ENCODE results near the gene TFB1M.
"Not testable (repeated sequence)": the region's sequence is repeated elsewhere in the genome, so short reads cannot be mapped to it uniquely, and the experiment has no call there.

Gene TFB1M

DNA sequence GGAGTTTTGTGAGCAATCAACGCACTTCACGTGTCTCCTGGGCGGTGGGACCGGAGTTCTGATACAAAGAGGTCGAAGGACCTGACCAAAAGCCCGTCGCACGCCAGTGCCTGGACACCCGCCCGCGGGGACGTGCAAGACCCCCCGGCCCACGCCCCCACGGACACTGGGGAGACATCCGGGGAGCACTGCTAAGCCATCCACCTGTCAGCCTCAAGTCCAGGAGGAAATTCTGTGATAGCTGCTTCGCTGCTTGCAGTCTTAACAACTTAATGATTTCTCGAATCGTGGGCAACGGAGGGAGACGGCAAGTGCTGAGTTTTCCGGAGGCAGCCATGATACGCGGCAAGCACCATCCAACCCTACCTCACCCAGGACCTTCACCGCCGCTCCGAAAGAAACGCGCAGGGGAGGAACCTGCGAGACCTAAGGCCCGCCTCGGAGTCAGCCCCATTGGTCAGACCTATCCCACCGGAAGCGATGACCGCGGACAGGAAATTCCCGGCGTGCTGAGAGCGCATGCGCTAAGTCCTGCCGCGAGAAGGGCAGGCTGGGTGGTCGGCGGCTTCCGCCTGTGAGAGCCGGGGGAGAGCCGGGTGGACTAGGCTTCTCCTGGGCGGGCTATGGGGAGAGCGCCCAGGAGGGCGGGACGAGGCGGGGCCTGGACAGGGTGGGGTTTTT lies at the start of gene TFB1M:
TFB1M (minus strand) TSS at position 393 of the 681 bp plus-strand sequence; CDS start at position 337, 56 bp downstream.
- FAIRE-seq = peak; percentile 94

DNA sequence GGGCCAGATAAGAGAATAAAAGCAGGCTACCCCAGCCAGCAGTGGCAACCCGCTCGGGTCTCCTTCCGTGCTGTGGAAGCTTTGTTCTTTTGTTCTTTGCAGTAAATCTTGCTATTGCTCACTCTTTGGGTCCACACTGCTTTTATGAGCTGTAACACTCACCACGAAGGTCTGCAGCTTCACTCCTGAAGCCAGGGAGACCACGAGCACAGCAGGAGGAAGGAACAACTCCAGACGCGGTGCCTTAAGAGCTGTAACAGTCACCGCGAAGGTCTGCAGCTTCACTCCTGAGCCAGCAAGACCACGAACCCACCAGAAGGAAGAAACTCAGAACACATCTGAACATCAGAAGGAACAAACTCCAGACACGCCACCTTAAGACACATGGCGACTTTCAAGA lies 49.7 kb upstream of the TFB1M start:
- not testable (repeated sequence) for FAIRE-seq

DNA sequence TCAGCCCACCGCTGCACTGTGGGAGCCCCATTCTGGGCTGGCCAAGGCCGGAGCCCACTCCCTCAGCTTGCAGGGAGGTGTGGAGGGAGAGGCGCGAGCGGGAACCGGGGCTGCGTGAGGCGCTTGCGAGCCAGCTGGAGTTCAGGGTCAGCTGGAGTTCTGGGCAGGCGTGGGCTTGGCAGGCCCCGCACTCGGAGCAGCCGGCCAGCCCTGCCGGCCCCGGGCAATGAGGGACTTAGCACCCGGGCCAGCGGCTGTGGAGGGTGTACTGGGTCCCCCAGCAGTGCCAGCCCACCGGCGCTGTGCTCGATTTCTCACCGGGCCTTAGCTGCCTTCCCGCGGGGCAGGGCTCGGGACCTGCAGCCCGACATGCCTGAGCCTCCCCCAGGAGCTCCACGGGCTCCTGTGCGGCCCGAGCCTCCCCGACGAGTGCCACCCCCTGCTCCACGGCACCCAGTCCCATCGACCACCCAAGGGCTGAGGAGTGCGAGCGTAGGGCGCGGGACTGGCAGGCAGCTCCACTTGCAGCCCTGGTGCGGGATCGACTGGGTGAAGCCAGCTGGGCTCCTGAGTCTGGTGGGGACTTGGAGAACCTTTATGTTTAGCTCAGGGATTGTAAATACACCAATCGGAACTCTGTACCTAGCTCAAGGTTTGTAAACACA lies 48.8 kb upstream of the TFB1M start:
- FAIRE-seq = not testable (repeated sequence)

DNA sequence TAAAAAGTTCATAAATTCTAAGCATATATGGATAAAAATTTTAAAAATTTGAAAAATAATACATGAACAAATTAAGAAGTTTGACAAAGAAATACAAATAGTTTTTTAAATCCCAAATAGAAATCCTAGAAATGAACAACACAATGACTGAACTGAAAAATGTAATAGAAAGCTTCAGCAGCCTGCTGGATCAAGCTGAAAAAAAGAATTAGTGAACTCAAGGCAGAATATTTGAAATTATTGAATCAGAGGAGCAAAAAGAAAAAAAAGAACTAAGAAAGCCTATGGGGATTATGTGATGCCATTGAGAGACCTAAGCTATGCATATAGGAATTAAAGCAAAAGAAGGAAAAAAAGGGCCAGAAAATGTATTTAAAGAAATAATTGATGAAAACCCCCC lies 39.9 kb upstream of the TFB1M start:
- no peak for FAIRE-seq

DNA sequence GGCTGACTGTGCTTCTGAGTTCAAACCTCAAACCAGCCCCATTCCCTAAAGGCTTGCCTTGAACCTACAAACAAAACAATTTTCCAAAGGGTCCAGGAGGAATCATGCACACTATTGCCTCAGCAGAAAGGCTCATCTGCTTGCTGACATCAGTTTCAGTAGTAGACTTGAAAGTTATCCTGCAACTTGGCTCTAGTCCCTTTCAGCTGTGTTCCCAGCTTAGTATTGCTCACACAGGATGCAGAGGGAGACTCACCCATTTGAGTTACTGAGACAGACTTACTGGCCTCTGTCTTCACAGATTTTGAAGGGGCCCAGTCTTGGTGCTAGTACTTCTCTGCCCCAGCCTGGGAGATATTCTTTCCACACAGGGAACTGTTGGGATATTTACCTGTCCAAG lies 38.5 kb upstream of the TFB1M start:
- FAIRE-seq = no peak

DNA sequence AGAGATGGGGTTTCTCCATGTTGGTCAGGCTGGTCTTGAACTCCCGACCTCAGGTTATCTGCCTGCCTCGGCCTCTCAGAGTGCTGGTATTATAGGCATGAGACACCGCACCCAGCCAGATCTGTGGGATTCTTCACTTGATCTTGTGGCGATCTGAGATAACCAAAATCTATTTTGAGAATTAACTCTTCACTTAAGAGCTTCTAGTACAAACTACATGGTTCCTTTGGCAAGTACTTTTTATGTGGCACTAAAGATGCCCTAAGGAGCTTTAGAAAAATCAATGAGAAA lies 37.8 kb upstream of the TFB1M start:
- FAIRE-seq = no peak

DNA sequence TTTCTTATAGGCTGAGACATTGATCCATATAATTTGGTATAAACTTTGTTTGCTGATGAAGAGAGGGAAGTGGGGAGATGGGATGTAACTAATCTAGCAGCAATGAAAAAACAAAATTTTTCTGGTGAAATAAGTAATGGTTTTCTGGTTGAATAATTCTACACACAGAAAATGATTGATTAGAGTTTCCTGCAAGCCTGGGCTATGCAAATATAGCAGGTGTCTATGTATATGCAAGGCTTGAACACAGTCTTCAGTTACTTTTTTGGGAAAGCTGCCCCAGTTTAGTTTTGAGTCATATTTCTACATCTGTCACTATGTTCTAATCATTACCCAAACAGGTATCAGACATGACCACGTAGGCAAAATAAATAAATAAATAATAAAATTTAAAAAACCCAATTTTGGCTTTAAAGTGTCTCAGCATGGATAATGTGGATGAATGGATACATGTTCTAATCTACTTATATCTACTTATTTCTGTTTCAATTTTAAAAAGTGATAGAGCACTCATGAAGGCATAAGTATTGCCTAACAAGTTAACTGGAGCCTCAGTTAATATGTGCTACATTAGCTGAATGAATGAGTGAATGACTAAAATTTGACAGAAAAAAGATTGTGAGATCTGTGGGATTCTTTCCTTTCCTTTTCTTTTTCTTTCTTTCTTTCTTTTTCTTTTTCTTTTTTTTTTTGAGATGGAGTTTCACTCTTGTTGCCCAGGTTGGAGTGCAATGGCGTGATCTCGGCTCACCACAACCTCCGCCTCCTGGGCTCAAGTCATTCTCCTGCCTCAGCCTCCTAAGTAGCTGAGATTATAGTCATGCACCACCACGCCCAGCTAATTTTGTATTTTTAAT lies 37.2 kb upstream of the TFB1M start:
- FAIRE-seq = no peak

DNA sequence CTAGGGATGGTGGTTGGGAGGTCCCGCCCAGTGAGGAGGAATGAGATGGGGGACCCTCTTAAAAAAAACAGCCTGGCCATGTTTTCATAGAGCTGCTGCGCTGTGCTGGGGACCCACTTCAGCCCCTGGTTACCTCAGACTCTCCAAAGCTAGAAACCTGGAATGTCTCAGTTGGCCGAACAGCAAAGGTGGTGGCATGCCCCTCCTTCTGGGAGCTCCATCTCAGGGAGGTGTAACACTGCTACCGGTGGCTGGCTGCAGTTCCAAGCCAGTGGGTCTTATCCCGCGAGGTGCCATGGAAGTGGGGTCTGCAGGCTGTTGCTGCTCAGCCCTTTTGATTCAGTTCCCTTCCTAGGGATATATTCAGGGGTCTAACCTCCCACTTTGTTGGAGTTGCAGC lies 35.7 kb upstream of the TFB1M start:
- no peak for FAIRE-seq

DNA sequence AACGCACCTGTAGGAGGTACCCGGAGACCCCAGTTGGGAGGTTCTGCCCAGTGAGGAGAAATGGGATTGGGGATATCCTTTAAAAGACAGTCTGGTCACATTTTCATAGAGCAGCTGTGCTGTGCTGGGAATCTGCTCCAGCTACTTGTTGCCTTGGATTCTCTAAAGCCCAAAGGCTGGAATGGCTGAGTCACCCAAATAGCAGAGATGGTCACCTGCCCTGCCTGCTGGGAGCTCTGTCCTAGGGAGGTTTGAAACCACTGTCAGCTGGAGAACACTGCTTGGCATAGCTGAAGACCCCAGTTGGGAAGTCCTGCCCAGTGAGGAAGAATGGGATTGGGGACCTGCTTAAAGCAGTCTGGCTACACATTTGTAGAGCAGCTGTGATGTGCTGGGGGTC lies 34.8 kb upstream of the TFB1M start:
- no peak for FAIRE-seq

DNA sequence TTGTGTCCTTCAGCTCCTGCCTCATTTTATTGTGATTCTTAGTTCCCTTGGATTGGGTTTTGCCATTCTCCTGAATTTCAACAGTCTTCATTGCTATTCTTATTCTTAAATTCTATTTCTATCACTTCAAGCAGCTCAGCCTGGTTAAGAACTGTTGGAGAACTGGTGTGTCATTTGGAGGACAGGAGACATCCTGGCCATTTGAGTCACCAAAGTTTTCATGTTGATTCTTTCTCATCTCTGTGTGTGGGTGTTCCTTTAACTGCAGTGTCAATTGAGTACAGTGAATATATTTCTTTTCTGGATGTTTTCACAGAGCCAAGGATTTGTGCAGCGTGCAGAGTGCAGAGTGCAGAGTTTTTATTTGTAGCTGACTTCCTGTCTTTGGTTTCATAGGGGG lies 33.5 kb upstream of the TFB1M start:
- FAIRE-seq = no peak

DNA sequence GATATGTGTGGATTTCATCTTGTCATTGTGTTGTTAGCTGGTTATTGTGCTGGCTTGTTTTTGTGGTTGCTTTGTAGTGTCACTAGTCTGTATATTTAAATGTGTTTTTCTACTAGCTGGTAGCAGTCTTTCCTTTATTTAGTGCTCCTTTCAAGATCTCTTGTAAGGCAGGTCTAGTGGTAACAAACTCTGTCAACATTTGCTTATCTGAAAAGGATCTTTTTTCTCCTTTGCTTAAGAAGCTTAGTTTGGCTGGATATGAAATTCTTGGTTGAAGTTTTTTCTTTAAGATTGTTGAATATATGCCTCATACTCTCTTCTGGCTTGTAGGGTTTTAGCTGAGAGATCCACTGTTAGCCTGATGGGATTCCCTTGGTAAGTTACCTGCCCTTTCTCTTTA lies 32.7 kb upstream of the TFB1M start:
- FAIRE-seq = no peak

DNA sequence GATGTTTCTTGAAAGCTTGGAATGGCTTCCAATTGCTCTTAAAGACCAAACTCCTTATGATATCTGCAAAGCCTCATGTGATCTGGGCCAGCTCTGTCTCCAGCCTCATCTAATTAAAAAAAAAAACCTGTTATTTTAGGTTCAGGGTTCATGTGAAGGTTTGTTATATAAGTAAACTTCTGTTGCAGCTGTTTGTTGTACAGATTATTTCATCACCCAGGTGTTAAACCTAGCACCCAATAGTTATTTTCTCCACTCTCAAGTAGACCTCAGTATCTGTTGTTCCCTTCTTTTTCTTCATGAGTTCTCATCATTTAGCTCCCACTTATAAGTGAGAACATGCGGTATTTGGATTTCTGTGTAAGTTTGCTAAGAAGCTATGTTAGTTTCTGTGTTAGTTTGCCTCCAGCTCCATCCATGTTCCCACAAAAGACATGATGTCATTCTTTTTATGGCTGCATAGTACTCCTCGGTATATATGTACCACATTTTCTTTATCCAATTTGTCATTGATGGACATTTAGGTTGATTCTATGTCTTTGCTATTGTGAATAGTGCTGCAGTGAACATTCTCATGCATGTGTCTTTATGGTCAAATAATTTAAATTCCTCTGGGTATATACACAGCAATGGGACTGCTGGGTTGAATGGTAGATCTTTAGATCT lies 30.2 kb upstream of the TFB1M start:
- FAIRE-seq = no peak

DNA sequence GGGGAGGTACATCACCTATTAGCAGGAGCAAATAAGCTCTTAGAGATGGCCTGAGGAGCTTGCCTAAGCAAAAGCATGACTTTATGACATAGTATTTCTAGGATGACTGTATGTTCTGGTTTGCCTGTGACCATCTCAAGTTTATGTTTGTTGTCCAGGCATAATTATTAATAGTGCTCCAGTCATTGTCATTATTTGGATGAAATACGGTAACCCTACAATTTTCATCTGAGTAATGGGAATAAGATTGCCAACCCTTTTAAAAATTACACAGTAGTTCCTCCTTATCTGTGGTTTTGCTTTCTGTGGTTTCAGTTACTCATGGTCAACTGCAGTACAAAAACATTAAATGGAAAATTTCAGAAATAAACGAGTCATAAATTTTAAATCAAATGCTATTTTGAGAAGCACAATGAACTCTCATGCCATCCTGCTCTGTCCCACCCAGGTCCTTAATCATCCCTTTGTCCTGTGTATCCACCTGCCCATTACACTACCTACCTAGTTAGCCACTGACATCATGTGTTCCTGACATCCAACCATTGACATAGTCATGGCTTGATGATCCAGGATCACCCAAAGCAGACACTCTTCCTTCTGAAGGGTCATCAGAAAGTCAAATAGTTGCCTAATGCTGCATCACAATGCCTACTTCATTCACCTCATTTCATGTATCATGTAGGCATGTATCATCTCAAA lies 27.0 kb upstream of the TFB1M start:
- FAIRE-seq = no peak

DNA sequence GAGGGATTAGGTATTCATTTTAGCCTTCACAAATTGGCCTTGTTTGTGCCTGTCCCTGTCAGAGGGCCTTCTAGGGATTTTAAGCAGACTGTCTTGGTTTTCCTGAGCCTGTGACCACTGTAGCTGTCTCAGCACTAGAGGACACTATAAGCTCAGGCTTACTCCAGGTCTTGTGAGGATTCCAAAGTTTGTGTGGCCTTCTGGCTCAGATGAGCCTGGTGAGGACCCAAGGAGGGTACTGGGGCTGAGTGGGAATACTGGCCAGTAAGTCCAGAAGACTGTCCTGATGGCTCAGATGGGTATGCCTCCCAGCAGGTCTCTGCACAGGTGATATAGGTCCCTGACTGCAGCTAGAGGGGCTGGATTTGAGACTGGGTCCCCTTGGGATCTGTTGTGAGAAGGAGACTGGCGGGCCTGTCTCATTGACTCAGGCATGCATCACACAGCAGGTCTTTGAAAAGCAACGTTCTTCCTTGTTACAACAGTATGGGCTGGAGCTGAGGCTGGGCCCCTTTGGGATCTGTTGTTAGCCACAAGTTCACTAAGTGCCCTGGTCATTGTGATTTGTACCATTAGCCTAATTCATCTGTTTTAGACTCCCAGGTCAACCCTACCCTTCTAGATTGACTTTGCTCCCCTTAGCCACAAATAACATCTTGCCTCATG lies 26.3 kb upstream of the TFB1M start:
- no peak for FAIRE-seq

DNA sequence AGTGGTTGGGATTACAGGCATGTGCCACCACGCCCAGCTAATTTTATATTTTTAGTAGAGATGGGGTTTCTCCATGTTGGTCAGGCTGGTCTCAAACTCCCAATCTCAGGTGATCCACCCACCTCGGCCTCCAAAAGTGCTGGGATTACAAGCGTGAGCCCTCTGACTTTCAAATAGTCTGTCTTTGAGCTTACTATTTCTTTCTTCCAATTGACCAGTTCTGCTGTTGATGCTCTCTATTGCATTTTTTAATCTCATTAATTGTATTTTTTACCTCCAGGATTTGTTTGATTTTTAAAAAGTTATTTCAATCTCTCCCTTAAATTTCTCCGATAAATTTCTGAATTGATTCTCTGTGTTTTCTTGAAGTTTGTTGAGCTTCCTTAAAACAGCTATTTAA lies 25.6 kb upstream of the TFB1M start:
- not testable (repeated sequence) for FAIRE-seq

DNA sequence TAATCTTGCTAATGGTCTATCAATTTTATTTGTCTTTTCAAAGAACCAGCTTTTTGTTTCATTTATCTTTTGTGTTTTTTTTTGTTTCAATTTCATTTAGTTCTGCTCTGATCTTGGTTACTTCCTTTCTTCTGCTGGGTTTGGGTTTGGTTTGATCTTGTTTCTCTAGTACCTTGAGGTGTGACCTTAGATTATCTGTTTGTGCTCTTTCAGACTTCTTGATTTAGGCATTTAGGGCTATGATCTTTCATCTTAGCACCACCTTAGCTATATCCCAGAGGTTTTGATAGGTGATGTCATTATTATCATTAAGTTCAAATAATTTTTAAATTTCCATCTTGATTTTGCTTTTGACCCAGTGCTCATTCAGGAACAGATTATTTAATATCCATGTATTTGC lies 24.0 kb upstream of the TFB1M start:
- not testable (repeated sequence) for FAIRE-seq

DNA sequence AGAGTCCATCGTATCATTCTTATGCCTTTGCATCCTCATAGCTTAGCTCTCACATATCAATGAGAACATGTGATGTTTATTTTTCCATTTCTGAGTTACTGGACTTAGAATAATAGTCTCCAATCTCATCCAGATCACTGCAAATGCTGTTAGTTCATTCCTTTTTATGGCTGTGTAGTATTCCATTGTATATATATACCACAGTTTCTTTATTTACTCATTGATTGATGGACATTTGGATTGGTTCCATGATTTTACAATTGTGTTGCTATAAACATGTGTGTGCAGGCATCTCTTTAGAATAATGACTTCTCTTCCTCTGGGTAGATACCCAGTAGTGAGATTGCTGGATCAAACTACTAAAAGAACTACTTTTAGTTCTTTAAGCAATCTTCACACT lies 21.0 kb upstream of the TFB1M start:
- no peak for FAIRE-seq

DNA sequence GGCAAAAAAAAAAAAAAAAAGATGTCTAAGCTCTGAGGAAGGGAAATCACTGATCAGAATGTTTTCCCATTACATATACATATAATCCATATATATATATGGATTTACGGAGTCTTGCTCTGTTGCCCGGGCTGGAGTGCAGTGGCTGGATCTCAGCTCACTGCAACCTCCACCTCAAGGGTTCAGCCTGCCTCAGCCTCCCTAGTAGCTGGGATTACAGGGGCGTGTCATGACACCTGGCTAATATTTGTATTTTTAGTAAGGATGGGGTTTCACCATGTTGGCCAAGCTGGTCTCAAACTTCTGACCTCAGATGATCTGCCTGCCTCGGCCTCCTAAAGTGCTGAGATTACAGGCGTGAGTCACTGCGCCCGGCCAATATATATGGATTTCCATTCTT lies 19.8 kb upstream of the TFB1M start:
- not testable (repeated sequence) for FAIRE-seq

DNA sequence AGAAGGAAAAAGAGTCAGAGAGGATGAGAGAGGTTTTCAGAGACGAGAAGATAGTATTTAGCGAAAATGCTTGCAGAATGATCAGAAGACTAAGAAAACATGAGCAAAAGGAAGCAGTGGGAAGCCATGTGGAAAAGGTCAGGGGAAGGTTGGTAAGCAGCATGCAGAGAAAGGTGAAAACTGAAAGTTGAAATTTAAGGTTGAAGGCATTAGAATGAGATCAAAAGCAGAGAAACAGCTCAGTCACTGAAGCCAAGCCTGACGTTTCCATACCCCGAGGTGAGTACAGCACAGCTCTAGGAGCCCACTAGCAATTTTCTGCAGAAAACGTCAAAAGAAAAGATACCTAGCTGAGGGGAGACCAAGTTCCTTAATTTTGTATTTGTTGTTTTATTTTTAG lies 19.1 kb upstream of the TFB1M start:
- no peak for FAIRE-seq

DNA sequence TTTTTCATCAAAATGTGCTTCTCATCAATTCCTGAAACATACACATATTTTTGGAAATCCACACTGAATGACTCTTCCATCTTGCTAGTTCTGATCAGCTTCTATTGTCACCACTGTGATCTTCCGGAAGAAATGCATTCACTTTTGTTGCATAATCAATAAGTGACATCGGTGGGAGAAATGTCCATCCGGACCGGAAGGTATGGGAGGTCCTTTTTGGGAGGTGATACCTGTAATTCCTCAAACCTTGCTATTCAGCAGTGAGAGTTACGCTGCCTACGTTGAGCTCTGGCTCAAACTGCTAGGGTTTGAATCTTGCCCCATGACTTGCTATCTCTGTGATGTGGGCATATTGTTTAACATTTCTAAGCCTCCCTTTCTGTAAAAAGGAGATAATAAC lies 16.6 kb upstream of the TFB1M start:
- FAIRE-seq = no peak

DNA sequence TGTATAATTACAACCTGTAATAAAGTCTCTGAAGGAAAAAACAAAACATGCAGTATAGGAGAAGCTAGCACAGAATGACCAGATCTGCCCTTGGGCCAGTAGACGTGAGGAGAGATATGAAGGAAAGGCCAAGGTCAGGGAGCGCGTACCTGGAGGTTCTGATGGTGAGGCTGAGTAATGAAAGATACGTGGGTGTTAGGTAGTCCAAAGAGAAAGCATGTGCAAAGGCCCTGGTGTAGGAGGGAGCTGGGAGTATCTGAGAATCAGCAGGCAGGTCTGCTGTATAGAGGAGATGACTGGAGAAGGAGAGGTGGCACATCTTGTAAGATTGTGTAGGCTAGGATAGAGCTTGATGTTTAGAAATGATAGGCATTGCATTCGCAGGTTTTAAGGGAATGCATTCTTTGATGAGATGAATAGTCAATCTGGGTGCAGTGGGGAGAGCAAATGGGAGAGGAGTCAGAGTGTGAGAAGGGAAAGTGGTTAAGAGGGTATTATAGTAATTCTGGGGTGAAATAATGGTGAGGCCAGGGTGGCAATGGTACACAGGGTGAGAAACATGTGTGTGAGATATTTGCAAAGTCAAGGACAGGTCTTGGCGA lies 15.9 kb upstream of the TFB1M start:
- no peak for FAIRE-seq
